H9 (cell line): ENCODE results near the gene EIF1AD. TPM values are rescaled to one million over a fixed set of nuclear protein-coding genes. Genes with fewer than 3 reads are reported as not detected.

Experiments used
- DNase-seq: peaks from one replicate; pipeline ENCODE4 v3.0.0-alpha.2; 2017
- H2AFZ ChIP-seq: one replicate; pipeline ENCODE4 v1.6.1; 2013; ENCODE audit warnings: mild to moderate bottlenecking, low read length, control low read depth, moderate library complexity
- H2AK5ac ChIP-seq: 2 replicates; pipeline ENCODE4 v1.6.1; 2013; ENCODE audit warnings: low read length, control low read depth, mixed read lengths; ENCODE audit not compliant: insufficient read length
- H2BK120ac ChIP-seq: one replicate; pipeline ENCODE4 v1.6.1; 2013; ENCODE audit warnings: low read depth, mild to moderate bottlenecking, low read length, control low read depth, inconsistent platforms; ENCODE audit not compliant: poor library complexity, severe bottlenecking
- H2BK12ac ChIP-seq: 2 replicates; pipeline ENCODE4 v1.6.1; 2013; ENCODE audit warnings: low read length, control low read depth, mixed read lengths, low read depth; ENCODE audit not compliant: insufficient read length
- H2BK15ac ChIP-seq: 2 replicates; pipeline ENCODE4 v1.6.1; 2013; ENCODE audit warnings: low read depth, low read length, control low read depth
- H2BK20ac ChIP-seq: one replicate; pipeline ENCODE4 v1.6.1; 2013; ENCODE audit warnings: low read depth, mild to moderate bottlenecking, low read length, control low read depth, inconsistent platforms; ENCODE audit not compliant: poor library complexity, severe bottlenecking
- H2BK5ac ChIP-seq: 2 replicates; pipeline ENCODE4 v1.6.1; 2013; ENCODE audit warnings: low read length, control low read depth, mixed read lengths; ENCODE audit not compliant: insufficient read length
- H3K14ac ChIP-seq: 2 replicates; pipeline ENCODE4 v1.6.1; 2013; ENCODE audit warnings: low read length, control low read depth; ENCODE audit not compliant: insufficient read depth
- H3K18ac ChIP-seq: 2 replicates; pipeline ENCODE4 v1.6.1; 2013; ENCODE audit warnings: low read depth, mild to moderate bottlenecking, mixed read lengths, low read length, control low read depth; ENCODE audit not compliant: insufficient read length
- H3K23ac ChIP-seq: 2 replicates; pipeline ENCODE4 v1.6.1; 2013; ENCODE audit warnings: low read length, control low read depth, mixed read lengths, low read depth; ENCODE audit not compliant: insufficient read length
- H3K23me2 ChIP-seq: 2 replicates; pipeline ENCODE4 v1.6.1; 2013; ENCODE audit warnings: low read depth, mild to moderate bottlenecking, mixed read lengths, low read length, control low read depth; ENCODE audit not compliant: insufficient read length, poor library complexity, severe bottlenecking
- H3K27ac ChIP-seq: 2 replicates; pipeline ENCODE4 v1.5.1; 2013; ENCODE audit warnings: low read length, control low read depth, mixed read lengths, low read depth; ENCODE audit not compliant: insufficient read length
- H3K27me3 ChIP-seq: 2 replicates; pipeline ENCODE4 v1.6.1; 2013; ENCODE audit warnings: low read length, control low read depth, inconsistent platforms; ENCODE audit not compliant: insufficient read depth
- H3K4ac ChIP-seq: 2 replicates; pipeline ENCODE4 v1.6.1; 2013; ENCODE audit warnings: low read depth, mild to moderate bottlenecking, control low read depth, inconsistent platforms, low read length, moderate library complexity
- H3K4me1 ChIP-seq: 2 replicates; pipeline ENCODE4 v1.6.1; 2013; ENCODE audit warnings: low read length, control low read depth, inconsistent platforms; ENCODE audit not compliant: insufficient read depth
- H3K4me2 ChIP-seq: 2 replicates; pipeline ENCODE4 v1.6.1; 2013; ENCODE audit warnings: low read length, control low read depth, mixed read lengths; ENCODE audit not compliant: insufficient read length, insufficient read depth
- H3K56ac ChIP-seq: 2 replicates; pipeline ENCODE4 v1.6.1; 2013; ENCODE audit warnings: low read depth, mild to moderate bottlenecking, mixed read lengths, low read length, control low read depth; ENCODE audit not compliant: insufficient read length
- H3K79me1 ChIP-seq: 2 replicates; pipeline ENCODE4 v1.6.1; 2013; ENCODE audit warnings: low read depth, mild to moderate bottlenecking, moderate library complexity, low read length, control low read depth, inconsistent platforms; ENCODE audit not compliant: insufficient read depth, poor library complexity, severe bottlenecking
- H3K79me2 ChIP-seq: 2 replicates; pipeline ENCODE4 v1.6.1; 2013; ENCODE audit warnings: low read length, control low read depth, inconsistent platforms; ENCODE audit not compliant: insufficient read depth
- H3K9ac ChIP-seq: 2 replicates; pipeline ENCODE4 v1.6.1; 2013; ENCODE audit warnings: low read length, control low read depth, mixed read lengths; ENCODE audit not compliant: insufficient read length; ENCODE audit errors: extremely low read depth
- H3K9me3 ChIP-seq: one replicate; pipeline ENCODE4 v1.6.1; 2013; ENCODE audit warnings: low read depth, low read length, inconsistent platforms; ENCODE audit not compliant: control insufficient read depth
- H3T11ph ChIP-seq: one replicate; pipeline ENCODE4 v1.6.1; 2013; ENCODE audit warnings: mild to moderate bottlenecking, low read length, control low read depth, inconsistent platforms
- H4K20me1 ChIP-seq: one replicate; pipeline ENCODE4 v1.6.1; 2013; ENCODE audit not compliant: control insufficient read depth, insufficient read length, insufficient read depth
- H4K5ac ChIP-seq: 2 replicates; pipeline ENCODE4 v1.6.1; 2013; ENCODE audit warnings: low read depth, mild to moderate bottlenecking, mixed read lengths, low read length, control low read depth; ENCODE audit not compliant: insufficient read length
- H4K8ac ChIP-seq: replicated peaks from 2 replicates; pipeline ENCODE4 v1.6.1; 2013; ENCODE audit warnings: low read length, control low read depth, mixed read lengths, low read depth; ENCODE audit not compliant: insufficient read length
- H4K91ac ChIP-seq: 2 replicates; pipeline ENCODE4 v1.6.1; 2013; ENCODE audit warnings: low read depth, mild to moderate bottlenecking, moderate library complexity, mixed read lengths, low read length, control low read depth; ENCODE audit not compliant: insufficient read length
- H3K27ac Mint-ChIP-seq, 3 experiments: 2 replicates in 2 of 3; 3 replicates in 1 of 3; pipeline ENCODE4 v1.8.0; 2020 to 2021; ENCODE audit warnings: mixed read lengths in 3 of 3, mild to moderate bottlenecking in 1 of 3, moderate library complexity in 1 of 3
- H3K27me3 Mint-ChIP-seq: 2 replicates; pipeline ENCODE4 v1.8.0; 2021; ENCODE audit warnings: low read depth, mild to moderate bottlenecking, moderate library complexity, mixed read lengths
- H3K36me3 Mint-ChIP-seq, 3 experiments: 2 replicates in 2 of 3; 3 replicates in 1 of 3; pipeline ENCODE4 v1.8.0; 2020 to 2021; ENCODE audit warnings: low read depth in 3 of 3, mixed read lengths in 3 of 3; ENCODE audit not compliant: insufficient read depth in 1 of 3
- H3K4me1 Mint-ChIP-seq, 2 experiments: 2 replicates each; pipeline ENCODE4 v1.8.0; 2020; ENCODE audit warnings: mixed read lengths in 2 of 2
- H3K4me3 Mint-ChIP-seq, 2 experiments: 2 replicates in 1 of 2; 3 replicates in 1 of 2; pipeline ENCODE4 v1.8.0; 2020 to 2021; ENCODE audit warnings: mild to moderate bottlenecking in 2 of 2, mixed read lengths in 2 of 2, moderate library complexity in 1 of 2
- H3K9me3 Mint-ChIP-seq, 2 experiments: 2 replicates in 1 of 2; 3 replicates in 1 of 2; pipeline ENCODE4 v1.8.0; 2020; ENCODE audit warnings: mild to moderate bottlenecking in 2 of 2, mixed read lengths in 2 of 2, moderate library complexity in 1 of 2
- WGBS: extraction: QIAGEN DNeasy Blood & Tissue Kit; methylation state at CpG from one replicate; pipeline ENCODE4 v1.1.7; 2013; ENCODE audit warnings: missing lambda C conversion rate, low lambda C conversion rate, mixed read lengths; ENCODE audit not compliant: insufficient read length; ENCODE audit errors: extremely low coverage; 5-methylcytosine and 5-hydroxymethylcytosine counted together
- total RNA-seq: library from RNA; stranded (reverse); gene quantifications from 2 replicates; pipeline ENCODE4 v1.2.1, GENCODE V29; 2021
- TF ChIP-seq, protein P1 (sequence below): fragments of 200-600 bp; sonication (generic); conservative IDR thresholded peaks from 3 replicates; pipeline ENCODE4 v1.8.0; 2021; ENCODE audit warnings: antibody characterized with exemption, mild to moderate bottlenecking

Gene EIF1AD
- total RNA-seq, 1 experiment from 2014 or later, result 46.7 TPM

GRCh38 chr11:65997286-65997685, 4.7 kb downstream of the EIF1AD start:
- Mint-ChIP-seq H3K27ac (no peak overlapping the region), H3K9me3 (no peaks in the 10 kb centered on the region), H3K36me3 (peaks cover 39 to 49% (median 43%) of the 10 kb centered on the region in 3 experiments), H3K4me3 (no peak overlapping the region), H3K27me3 (no peaks in the 10 kb centered on the region), H3K4me1 (peaks cover 3 to 4% of the 10 kb centered on the region in 2 experiments; a peak in 3 of 4 replicates)
- Histone ChIP-seq H3K27ac (no peak overlapping the region), H3K56ac (no peak overlapping the region), H3K18ac (no peak overlapping the region), H3K23ac (no peak overlapping the region), H2BK15ac (no peak overlapping the region), H3K4me1 (no peaks in the 10 kb centered on the region), H3K79me2 (peaks cover 6% of the 10 kb centered on the region; the same call in 1 of the 2 replicates), H3K79me1 (no peaks in the 10 kb centered on the region), H3K14ac (no peak overlapping the region), H4K5ac (no peak overlapping the region), H2BK20ac (no peak overlapping the region), H4K20me1 (no peaks in the 10 kb centered on the region), H2BK5ac (no peak overlapping the region), H3K4me2 (no peak overlapping the region), H3K9ac (no peak overlapping the region), H2BK120ac (no peak overlapping the region), H4K91ac (no peak overlapping the region), H2BK12ac (no peak overlapping the region), H4K8ac (no peak overlapping the region), H3K4ac (no peak overlapping the region), H3K23me2 (peaks cover 6% of the 10 kb centered on the region), H2AFZ (no peak overlapping the region), H3K27me3 (no peaks in the 10 kb centered on the region), H3K9me3 (no peaks in the 10 kb centered on the region), H3T11ph (no peak overlapping the region), H2AK5ac (no peak overlapping the region)
- TF ChIP-seq, protein P1, sequence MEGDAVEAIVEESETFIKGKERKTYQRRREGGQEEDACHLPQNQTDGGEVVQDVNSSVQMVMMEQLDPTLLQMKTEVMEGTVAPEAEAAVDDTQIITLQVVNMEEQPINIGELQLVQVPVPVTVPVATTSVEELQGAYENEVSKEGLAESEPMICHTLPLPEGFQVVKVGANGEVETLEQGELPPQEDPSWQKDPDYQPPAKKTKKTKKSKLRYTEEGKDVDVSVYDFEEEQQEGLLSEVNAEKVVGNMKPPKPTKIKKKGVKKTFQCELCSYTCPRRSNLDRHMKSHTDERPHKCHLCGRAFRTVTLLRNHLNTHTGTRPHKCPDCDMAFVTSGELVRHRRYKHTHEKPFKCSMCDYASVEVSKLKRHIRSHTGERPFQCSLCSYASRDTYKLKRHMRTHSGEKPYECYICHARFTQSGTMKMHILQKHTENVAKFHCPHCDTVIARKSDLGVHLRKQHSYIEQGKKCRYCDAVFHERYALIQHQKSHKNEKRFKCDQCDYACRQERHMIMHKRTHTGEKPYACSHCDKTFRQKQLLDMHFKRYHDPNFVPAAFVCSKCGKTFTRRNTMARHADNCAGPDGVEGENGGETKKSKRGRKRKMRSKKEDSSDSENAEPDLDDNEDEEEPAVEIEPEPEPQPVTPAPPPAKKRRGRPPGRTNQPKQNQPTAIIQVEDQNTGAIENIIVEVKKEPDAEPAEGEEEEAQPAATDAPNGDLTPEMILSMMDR, result no peak
- DNase-seq, result no peak
- WGBS, result no CpG with 5 or more reads among the region's 2 CpGs
